COLO829 (cell line): ENCODE measurements around the gene SEMA3B.
A peak's percentile ranks its signal among the peaks of the same experiment; 100 is the strongest.
"Not testable (repeated sequence)": the region's sequence is repeated elsewhere in the genome, so short reads cannot be mapped to it uniquely, and the experiment has no call there.

ENCODE experiments used
- DNase-seq: peaks from one replicate; pipeline ENCODE4 v3.0.0; 2012; ENCODE audit warnings: low spot score

The SEMA3B gene

DNA sequence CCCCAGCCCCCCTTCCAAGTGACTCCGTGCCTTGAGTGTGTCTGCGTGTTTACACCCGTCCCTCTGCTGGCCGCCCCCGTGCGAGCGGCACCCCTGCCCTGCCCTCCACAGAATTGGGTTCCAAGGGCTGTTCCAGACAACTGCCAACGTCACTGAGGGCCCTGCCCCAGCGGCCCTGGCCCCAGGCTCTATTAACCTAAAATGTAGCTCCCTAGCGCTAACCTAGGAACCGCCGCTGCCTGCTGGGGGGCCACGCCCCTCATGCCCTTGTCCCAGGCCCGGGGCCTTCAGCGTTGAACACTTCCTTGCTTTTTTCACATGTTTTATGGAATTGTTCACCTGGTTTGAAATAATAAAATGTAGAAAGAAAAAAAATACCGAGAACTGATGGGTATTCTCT lies 10.0 kb upstream of the SEMA3B start:
- no peak for DNase-seq

DNA sequence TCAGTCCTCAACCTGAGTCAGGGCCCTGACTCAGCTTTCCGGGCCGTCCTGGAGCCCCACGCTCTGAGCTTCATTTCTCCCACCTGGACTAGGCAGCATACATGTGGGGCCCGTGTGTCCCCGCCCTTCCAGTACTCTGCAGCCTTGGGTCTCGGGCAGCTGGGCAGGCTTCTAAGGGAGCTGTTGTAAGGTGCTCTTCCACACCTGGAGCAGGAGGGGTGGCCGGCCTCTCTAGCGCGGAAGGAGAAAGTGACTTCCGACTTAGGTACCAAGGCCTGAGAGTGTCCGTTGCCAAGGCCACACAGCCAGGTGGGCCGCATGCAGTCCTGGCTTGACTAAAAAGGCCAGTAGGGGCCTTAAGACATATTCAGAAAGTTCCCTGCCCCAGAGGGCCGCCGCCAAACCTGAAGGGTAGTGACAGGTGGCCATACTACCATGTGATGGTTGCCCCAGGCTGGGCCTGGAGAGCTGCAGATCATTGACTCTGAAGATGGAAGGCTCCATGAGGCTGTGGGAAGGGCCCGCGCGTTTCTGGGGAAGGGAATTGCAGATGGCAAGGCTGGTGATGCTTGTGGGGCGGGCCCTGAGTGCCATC lies 9.4 kb upstream of the SEMA3B start:
- DNase-seq = no peak

DNA sequence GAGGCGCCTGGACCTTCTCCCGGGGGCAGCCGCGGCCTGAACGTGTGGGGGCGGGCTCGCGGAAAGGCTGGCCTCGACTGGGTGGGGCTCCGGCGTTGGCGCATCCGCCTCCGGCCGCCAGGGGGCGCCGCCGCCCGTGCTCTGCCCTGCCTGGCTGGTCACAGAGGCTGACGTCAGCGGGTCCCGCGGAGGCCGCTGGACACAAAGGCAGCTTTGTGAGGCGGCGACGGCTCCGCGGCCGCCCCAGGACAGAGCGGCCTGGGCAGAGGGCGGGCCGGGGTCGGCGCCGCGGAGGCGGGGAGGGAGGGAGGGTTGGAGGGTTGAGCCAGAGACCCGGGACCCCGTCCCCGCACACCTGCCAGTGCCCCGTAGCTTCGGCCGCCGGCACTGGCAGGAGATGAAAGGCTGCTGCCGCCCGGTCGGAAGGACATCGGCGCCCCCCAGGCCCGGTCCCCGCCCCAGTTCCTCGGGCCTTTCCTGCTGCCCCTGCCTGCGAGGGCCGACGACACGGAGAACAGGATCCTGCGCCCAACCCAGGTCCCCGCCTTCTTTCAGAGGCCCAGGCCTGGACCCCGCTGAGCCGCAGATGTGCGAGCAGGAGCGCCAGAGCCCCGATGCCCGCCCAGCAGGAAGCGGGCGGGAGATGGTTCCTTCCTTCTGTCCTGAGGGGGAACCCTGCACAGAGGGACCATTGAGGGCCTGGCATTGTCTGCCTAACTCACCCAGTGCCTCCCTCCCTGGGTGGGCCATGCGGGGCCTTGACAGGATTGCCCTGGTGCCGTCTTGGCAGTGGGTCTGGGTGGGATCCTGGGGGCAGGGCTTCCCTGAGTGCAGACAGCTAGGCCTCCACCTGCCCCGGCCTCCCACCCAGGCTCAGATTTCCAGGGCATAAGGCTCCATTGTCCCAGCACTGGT lies 8.7 kb upstream of the SEMA3B start:
- DNase-seq = peak; percentile 96

DNA sequence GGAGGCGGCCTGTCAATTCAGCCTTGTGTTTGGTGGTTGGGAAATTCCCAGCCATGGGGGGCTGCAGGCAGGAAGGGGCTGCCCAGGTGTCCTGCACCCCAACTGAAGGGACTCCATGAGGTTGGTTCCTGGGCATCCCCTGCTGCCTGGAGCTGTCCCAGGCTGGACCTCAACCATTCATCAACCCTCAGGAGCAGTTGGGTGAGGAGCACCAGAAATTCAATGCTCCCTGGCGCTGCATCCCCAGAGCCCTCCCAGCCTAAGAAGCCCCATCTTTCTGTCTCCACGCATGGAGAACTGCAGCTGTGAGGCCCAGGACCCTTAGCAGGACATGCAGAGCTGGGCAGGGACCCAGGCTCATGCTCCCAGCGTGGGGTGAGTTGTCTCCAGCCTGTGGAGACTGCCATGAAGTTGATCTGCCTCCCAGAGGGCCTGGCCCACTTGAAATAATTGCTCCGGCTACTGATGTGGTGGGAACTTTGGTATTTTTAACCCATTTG lies 8.0 kb upstream of the SEMA3B start:
- DNase-seq = no peak

DNA sequence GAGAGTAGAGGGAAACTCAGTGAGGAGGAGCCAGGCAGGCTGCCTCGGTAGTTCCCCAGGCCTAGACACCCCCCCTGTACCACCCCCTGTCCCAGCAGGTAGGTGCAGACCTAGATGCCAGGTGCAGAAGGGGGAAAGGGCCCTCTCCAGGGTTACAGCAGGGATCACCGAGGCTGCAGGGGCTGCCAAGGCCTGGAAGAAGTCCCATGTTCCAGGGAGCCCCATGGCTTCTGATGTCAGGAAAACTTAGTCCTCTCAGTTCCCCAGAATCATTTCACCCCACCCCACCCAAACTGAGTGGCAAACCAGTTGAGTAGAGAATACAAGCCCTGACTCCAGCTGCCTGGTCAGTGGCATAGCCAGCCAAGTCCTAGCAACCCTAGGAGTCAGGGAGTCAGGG lies 7.4 kb upstream of the SEMA3B start:
- no peak for DNase-seq

DNA sequence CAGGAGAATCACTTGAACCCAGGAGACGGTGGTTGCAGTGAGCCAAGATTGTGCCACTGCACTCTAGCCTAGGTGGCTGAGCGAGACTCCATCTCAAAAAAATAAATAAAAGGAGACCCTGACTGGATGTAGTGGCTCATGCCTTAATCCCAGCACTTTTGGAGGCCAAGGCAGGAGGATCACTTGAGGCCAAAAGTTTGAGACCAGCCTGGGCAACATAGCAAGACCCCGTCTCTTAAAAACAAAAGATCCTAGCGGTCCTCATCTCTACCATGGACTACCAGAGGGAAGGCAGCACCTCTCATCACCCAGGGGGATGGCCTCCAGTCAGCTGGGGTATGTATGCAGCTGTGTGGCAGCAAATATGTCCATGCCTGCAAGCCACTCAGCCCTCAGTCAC lies 6.7 kb upstream of the SEMA3B start:
- not testable (repeated sequence) for DNase-seq

DNA sequence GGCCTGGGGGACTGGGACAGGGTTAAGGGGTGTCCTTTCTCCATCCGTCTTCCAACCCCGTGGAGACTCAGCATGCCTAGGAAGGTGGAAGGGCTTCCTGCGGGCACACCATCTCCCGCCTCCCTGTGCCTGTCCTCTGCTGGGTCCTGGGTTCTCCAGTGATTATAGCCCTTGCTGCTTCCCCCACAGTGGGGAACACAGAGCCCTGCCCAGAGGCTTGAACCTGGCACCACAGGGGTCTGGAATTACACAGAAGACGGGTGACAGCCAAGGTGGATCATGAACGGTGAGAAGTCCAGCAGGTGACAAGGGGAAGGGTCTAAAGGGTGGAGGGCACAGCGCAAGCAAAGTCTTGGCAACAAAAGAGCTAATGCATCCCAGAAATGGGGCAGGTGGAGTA lies 6.2 kb upstream of the SEMA3B start:
- DNase-seq = no peak

DNA sequence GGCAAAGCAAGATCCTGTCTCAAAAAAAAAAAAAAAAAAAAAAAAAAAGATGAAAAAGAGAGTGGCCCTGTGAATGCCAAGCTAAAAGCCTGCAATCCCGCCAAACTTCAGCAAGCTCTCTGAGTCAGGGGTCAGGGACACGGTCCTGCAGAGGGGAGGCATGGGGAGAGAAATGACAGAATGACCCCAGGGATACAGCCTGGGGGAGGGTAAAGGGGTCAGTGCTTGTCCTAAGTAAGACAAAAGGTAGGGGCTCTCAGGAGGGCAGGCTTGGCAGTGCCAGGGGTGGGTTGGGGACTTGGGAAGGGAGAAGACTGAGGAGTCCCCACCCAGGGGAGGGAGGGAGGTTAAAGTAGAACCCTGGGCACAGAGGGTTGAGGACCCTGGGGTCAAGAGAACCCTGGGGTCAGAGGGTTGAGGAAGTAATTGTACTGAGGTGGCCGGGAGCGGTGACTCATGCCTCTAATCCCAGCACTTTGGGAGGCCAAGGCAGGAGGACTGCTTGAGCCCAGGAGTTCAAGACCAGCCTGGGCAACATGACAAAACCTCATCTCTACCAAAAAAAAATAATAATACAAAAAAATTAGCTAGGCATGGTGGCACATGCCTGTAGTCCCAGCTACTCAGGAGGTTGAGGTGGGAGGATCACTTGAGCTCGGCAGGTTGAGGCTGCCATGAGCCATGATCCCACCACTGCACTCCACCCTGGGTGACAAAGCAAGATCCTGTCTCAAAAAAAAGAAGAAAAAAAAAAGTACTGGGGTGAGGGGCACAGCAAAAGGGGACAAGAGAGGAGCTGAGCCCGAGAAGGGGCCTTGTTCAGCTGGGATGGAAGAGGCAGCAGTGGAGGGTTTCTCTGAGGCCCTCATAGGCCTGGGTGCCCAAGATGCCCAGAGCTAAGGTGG lies 5.2 kb upstream of the SEMA3B start:
- DNase-seq = no peak

DNA sequence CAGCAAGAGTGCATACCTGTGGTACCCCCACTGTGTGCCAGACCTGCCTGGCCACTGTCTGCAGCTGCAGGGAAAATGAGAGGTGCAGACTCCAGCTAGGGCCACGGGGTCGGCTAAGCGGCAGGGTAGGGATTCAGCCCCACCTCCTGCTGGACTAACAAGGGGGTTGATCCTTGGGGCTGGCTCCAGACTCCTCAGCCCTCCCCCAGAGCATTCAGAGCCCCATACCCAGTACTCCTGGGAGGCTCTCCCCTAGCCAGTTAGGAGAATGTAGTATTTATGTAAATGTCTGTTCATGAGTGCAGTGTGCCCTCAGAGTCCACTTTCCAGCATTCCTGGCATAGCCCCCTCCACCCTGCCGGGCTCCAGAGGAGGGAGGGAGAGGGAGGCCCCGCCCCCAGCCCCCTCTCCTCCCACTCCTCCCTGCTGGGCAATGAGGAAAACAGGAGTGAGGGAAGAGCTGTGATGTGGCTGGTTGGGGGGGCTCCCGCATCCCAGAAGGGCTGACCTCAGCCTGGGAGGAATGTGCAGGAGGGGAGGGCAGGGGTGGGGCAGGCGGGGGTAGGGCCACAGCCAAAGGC lies 4.5 kb upstream of the SEMA3B start:
- DNase-seq = peak; percentile 61

DNA sequence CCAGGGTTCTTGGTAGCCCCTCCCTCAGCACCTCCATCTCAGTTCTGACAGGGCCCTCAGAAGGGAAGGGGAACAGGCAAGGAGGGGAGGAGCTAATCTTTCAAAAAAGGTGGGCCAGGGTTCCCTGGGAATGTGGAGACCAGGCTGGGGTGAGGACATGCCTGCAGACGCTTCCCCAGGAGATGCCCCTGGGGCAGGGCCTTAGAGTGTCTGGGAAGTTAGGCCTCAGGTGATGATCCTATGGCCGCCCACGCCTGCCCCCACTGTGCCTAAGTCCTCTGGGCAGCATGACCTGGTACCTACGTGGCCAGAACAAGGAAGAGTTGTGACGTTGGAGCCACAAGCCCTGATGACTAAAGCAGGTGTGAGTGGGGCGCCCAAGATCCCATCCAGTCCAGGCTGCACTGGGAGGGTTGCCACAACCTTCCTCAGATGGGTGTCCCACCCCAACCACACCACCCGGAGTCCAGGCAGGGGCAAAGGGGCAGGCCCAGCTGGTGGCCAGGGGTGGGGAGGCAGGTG lies 3.9 kb upstream of the SEMA3B start:
- DNase-seq = no peak

DNA sequence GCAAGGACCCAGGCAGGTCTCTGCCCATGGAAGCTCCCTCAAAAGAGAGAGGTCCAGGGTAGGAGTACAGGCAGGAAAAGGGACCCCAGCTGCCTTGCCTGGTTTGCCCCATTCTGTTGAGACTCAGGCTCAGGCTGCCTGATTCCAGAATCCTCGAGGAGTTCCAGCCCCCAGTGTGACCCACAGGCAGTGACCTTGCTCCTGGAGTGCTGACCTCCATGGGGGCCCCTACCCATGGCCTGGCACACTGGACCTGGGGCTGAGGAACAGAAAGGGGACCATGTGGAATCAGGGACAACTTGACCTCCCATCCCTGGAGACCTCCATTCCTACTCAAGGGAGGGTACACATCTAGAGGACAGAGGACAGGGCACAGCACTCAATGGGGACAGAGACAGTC lies 3.4 kb upstream of the SEMA3B start:
- DNase-seq = no peak

DNA sequence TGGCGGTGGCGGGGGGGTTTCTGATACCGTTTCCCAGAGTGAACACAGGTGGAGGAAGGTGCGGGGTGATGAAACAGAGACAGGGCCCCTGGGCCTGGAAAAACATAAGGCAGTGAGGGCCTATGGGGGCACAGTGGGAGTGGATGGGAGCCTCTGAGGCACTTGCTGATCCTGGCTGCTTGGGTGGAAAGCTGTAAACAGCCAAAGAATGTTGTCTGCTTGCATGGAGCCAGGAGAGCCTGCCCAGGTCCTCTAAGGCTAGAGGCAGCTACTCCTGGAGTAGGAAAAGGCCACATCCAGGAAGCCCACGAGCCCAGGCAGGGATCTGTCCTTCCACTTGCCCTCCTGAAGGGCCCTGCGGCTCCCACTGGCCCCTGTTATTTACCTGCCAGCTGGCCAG lies 2.9 kb upstream of the SEMA3B start:
- no peak for DNase-seq

DNA sequence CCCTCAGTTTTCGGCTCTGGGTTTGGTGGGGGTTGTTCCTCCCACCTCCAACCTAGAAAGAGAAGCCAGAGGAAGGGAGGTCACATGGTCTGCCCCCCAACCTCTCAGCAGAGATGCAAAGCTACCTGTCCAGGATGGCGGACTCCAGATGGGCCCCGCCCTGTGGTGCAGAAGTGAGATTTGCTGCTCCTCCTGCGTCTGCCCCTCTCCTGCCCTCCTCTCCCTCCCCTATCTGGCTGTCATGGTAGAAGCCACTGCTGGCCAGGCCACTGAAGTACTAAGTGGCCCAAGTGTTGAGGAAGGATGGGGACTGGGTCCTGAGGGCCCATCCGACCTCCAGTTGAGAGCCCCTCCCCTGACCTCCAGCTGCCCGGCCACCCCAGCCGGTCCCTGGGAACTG lies 2.1 kb upstream of the SEMA3B start:
- DNase-seq = no peak

DNA sequence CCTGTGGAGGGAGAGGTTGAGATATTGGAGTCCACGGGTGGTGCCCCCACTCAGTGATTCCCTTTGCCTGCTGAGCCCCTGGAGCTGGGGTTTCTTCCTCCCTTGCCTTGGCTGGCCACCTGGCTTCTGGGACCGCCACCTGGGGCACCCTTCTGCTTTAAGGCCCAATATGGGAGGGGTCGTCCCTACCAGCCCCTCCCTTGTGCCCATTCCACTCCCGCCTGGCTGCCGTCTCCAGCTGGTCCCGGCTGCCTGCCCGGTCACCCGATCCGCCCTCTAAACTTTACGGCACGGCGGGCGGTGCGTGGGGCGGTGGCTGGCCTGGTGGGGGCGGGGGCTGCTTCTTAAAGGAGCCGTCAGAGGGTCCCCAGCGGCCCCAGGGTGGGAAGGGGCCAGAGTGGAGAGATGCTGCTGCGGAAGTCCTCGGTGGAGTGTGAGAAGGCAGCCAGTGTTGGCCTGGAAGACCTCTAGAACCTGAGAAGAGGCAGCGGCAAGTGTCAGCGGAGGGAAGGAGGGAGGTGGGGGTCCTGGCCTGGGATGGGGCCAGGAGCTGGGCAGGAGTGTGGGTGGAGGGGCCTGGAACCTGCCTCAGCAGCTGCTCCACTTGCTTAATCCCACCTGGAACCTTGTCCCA lies 1.6 kb upstream of the SEMA3B start:
- no peak for DNase-seq

DNA sequence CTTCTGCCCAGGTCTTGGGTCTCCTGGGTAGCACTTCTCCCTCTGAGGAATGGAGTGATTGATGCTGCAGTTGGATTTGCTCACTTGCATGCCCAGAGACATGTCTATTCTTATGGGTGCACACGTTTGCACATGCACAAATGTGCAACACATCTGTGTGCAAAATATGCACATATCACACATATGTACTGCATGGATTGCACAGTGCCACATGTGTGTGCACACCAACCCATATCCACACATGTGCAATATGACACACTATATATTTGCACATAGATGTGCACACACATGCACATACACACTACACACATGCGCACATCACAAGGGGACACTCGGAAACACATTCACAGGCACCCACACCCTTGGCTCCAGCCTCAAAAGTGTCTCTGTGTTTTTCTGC lies 671 bp upstream of the SEMA3B start:
- no peak for DNase-seq

DNA sequence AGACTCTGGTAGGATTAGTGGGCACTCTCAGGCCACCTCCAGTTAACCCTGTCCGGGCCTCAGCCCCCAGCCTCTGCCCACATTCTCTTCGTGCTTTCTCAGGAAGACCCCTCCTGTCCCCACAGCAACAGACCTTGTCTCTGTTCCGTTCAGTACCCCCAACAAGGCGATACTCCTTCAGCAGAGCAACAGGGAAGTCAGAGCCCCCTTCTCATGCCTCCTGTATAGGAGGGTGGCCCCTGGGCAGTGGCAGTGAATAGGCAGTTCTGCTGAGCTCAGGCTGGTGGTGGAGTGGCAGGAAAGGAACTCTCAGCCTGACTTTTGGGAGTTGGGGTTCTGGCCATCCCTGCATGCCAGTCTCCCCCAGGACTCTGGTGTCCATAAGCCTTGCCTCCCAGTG lies 513 bp downstream of the SEMA3B start:
- DNase-seq = no peak

DNA sequence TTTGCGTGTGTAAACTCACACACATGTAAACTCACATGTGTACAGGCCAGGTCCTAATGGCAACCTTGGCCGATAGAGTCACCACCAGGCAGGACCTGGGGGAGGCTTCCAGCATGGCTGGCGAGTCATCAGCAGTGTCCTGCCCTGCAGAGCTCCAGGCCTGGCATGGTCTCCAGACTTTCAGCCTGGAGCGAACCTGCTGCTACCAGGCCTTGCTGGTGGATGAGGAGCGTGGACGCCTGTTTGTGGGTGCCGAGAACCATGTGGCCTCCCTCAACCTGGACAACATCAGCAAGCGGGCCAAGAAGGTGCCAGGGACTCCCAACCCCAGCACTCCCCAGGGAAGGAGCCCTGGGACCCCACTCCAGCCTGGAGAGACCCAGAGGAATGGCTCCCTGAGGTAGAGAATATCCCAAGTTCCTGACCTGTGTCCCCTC lies 1.0 kb downstream of the SEMA3B start:
- DNase-seq = no peak

DNA sequence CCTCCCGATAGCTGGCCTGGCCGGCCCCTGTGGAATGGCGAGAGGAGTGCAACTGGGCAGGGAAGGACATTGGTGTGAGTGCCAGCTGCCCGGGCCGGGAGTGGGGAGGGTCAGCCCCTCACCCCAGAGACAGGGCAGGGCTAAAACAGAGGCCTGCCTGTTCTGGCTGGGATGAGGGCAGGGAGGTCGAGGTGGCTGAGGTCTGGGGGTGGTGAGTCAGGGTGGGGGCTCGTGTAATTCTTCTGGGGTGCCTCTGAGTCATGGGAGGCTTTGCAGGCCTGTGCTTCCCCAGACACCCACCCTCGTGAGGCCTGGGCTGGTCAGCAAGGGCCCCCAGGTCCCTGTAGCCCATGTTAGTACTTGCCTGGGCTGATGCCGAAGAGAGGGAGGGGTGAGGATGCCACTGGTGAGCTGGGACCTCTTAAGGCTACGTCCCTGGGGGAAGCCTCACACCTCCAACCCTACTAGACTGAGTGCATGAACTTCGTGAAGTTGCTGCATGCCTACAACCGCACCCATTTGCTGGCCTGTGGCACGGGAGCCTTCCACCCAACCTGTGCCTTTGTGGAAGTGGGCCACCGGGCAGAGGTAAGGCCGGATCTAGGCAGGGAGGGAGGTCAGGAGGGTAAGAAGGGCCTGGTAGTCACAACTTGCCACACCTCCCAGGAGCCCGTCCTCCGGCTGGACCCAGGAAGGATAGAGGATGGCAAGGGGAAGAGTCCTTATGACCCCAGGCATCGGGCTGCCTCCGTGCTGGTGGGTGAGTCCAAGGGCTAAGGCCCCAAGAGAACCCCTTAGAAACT lies 1.7 kb downstream of the SEMA3B start:
- no peak for DNase-seq

DNA sequence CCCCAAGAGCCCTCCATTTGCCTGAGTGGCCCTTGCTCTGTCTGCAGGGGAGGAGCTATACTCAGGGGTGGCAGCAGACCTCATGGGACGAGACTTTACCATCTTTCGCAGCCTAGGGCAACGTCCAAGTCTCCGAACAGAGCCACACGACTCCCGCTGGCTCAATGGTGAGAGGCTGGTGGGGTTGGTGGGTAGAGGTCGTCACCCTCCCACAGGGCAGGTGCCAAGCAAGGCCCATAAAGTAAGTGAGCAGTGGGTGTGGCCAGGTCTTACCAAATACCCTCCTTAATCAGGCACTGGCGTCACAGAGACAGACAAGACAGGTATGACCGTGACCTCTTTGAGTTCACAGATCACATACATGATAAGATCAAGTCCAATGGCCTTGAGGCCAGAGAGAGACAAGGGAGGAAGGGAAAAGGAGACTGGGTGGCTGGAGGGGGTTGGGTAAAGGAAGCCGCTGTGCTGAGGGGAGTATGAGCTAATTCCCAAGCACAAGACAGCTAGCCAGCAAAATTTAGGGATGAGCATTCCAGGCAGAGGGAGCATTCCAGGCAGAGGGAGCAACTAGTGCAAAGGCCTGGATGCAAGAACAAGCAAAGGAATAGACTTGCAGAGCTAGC lies 2.5 kb downstream of the SEMA3B start:
- DNase-seq = no peak

DNA sequence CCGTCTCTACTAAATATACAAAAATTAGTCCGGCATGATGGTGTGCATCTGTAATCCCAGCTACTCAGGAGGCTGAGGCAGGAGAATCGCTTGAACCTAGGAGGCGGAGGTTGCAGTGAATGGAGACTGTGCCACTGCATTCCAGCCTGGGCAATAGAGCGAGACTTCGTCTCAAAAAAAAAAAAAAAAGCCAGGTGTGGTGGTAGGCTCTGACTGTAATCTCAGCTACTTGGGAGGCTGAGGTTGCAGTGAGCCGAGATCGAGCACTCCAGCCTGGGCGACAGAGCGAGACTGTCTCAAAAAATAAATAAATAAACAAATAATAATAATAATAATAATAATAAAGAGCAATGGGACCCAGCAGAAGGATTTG lies 3.6 kb downstream of the SEMA3B start:
- not testable (repeated sequence) for DNase-seq
